Measurements from ENCODE around the gene ERG28.
"Not testable (repeated sequence)": the region's sequence is repeated elsewhere in the genome, so short reads cannot be mapped to it uniquely, and the experiment has no call there.

Gene ERG28

GRCh38 chr14:75660630-75661498 lies at the start of gene ERG28, which contains the start of gene TTLL5:
Gene ERG28, minus strand, starts transcription at chr14:75660876. Its CDS starts 3,374 bp downstream, at chr14:75657502.
Gene TTLL5, plus strand, starts transcription at chr14:75661246. Its CDS starts 1,904 bp downstream, at chr14:75663150.
- peak; percentile 90 for DNase-seq (ENCODE audit: low read depth)

- peak; percentile 30 for DNase-seq (ENCODE audit: low read depth)
Measured at GRCh38 chr14:75709207-75709812, 48.6 kb upstream of the ERG28 start.

GRCh38 chr14:75705014-75705413 lies 44.3 kb upstream of the ERG28 start:
- no peak for DNase-seq (ENCODE audit: low read depth)

- no peak for DNase-seq (ENCODE audit: low read depth)
Measured at GRCh38 chr14:75703467-75703866, 42.8 kb upstream of the ERG28 start.

- no peak for DNase-seq (ENCODE audit: low read depth)
Measured at GRCh38 chr14:75702616-75703261, 42.1 kb upstream of the ERG28 start.

- DNase-seq (ENCODE audit: low read depth) = no peak
Measured at GRCh38 chr14:75702122-75702521, 41.4 kb upstream of the ERG28 start.

GRCh38 chr14:75700295-75700694 lies 39.6 kb upstream of the ERG28 start:
- DNase-seq (ENCODE audit: low read depth) = no peak

GRCh38 chr14:75699331-75699730 lies 38.7 kb upstream of the ERG28 start:
- no peak for DNase-seq (ENCODE audit: low read depth)

- DNase-seq (ENCODE audit: low read depth) = no peak
Measured at GRCh38 chr14:75697918-75698317, 37.2 kb upstream of the ERG28 start.

GRCh38 chr14:75697386-75697785 lies 36.7 kb upstream of the ERG28 start:
- DNase-seq (ENCODE audit: low read depth) = no peak

GRCh38 chr14:75695025-75695424 lies 34.3 kb upstream of the ERG28 start:
- not testable (repeated sequence) for DNase-seq (ENCODE audit: low read depth)

GRCh38 chr14:75690010-75690409 lies 29.3 kb upstream of the ERG28 start:
- no peak for DNase-seq (ENCODE audit: low read depth)

GRCh38 chr14:75689012-75689411 lies 28.3 kb upstream of the ERG28 start:
- no peak for DNase-seq (ENCODE audit: low read depth)

GRCh38 chr14:75685910-75686309 lies 25.2 kb upstream of the ERG28 start:
- DNase-seq (ENCODE audit: low read depth) = no peak

GRCh38 chr14:75675265-75675960 lies 14.7 kb upstream of the ERG28 start:
- DNase-seq (ENCODE audit: low read depth) = no peak

- no peak for DNase-seq (ENCODE audit: low read depth)
Measured at GRCh38 chr14:75673345-75674035, 12.8 kb upstream of the ERG28 start.

- DNase-seq (ENCODE audit: low read depth) = no peak
Measured at GRCh38 chr14:75672605-75673192, 12.0 kb upstream of the ERG28 start.

- no peak for DNase-seq (ENCODE audit: low read depth)
Measured at GRCh38 chr14:75667099-75667765, 6.6 kb upstream of the ERG28 start.

GRCh38 chr14:75662966-75663365 lies 2.3 kb upstream of the ERG28 start:
- no peak for DNase-seq (ENCODE audit: low read depth)

- no peak for DNase-seq (ENCODE audit: low read depth)
Measured at GRCh38 chr14:75661499-75661814, 781 bp upstream of the ERG28 start.

- DNase-seq (ENCODE audit: low read depth) = no peak
Measured at GRCh38 chr14:75660238-75660629, 442 bp downstream of the ERG28 start.
